ENCODE data around the gene FANCE. TPM values are rescaled to one million over a fixed set of nuclear protein-coding genes. Genes with fewer than 3 reads are reported as not detected.
"Not testable (repeated sequence)": the region's sequence is repeated elsewhere in the genome, so short reads cannot be mapped to it uniquely, and the experiment has no call there.

Gene FANCE
- polyA plus RNA-seq, 4 donors, result 1.6 to 10.3 (median 3.1) TPM

DNA sequence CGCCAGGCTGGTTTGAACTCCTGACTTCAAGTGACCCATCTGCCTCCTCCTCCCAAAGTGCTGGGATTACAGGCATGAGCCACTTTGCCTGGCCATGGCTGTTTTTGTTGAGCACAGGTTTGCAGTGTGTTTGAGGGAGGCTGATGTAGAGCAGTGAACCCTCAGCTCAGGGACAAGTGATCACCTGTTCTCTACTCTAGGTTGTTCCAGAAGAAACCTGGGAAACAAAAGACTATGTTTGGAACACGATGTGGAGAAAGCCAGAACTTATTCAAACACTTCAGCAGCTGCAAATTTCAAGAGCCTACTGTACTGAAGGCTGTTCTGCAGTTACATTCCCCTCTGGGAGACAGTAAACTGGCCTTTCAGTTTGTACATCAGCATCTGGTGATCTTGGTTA lies 55.9 kb downstream of the FANCE start:
- Histone ChIP-seq H3K36me3 (ENCODE audit: control insufficient read depth in 3 of 3, insufficient read depth in 2 of 3, low read depth in 1 of 3, low read length in 3 of 3) (no peaks in the 10 kb centered on the region), H3K27ac (ENCODE audit: low read depth in 1 of 3, low read length in 2 of 3) (no peak overlapping the region), H3K4me3 (ENCODE audit: low read depth in 1 of 3, low read length in 3 of 3) (no peak overlapping the region), H3K4me1 (ENCODE audit: control insufficient read depth in 3 of 3, insufficient read depth in 2 of 3, low read depth in 1 of 3, low read length in 2 of 3) (peaks cover 0 to 11% (median 0%) of the 10 kb centered on the region in 3 donors), H3K27me3 (ENCODE audit: control insufficient read depth in 3 of 3, insufficient read depth in 3 of 3, low read length in 3 of 3) (peaks cover 0 to 45% (median 12%) of the 10 kb centered on the region in 3 donors), H3K9me3 (ENCODE audit: control insufficient read depth in 2 of 2, insufficient read depth in 1 of 2, low read depth in 1 of 2, low read length in 1 of 2) (no peaks in the 10 kb centered on the region)
- DNase-seq, result no peak
- no peak for FAIRE-seq
- 60 to 76% (median 70%) methylated on average over 2 of the region's 2 CpGs for WGBS, 3 donors

DNA sequence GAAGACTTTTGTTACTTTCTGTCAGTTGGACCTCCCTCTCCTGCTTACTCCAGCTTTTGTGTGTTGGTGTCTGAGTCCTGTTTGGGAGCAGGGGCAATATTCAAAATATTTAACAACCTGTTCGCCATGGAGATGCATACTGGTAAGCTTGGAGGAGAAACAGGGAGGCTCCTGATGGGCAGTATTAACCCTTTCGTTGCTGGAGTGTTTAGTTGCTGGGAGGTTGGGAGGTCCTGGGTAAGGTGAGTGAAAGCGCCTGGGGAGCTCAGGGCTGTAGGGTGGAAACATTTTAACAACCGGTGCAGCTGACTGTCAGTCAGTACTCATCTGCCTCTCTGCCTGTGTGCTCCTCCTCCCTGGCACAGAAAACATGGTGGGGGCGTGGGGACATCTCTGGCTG lies 56.4 kb downstream of the FANCE start:
- no peak for FAIRE-seq
- Histone ChIP-seq H3K27ac (ENCODE audit: low read depth in 1 of 3, low read length in 2 of 3) (no peak overlapping the region), H3K36me3 (ENCODE audit: control insufficient read depth in 3 of 3, insufficient read depth in 2 of 3, low read depth in 1 of 3, low read length in 3 of 3) (no peaks in the 10 kb centered on the region), H3K4me3 (ENCODE audit: low read depth in 1 of 3, low read length in 3 of 3) (no peak overlapping the region), H3K9me3 (ENCODE audit: control insufficient read depth in 2 of 2, insufficient read depth in 1 of 2, low read depth in 1 of 2, low read length in 1 of 2) (no peaks in the 10 kb centered on the region), H3K4me1 (ENCODE audit: control insufficient read depth in 3 of 3, insufficient read depth in 2 of 3, low read depth in 1 of 3, low read length in 2 of 3) (peaks cover 0 to 11% (median 0%) of the 10 kb centered on the region in 3 donors), H3K27me3 (ENCODE audit: control insufficient read depth in 3 of 3, insufficient read depth in 3 of 3, low read length in 3 of 3) (peaks cover 0 to 45% (median 9%) of the 10 kb centered on the region in 3 donors)
- WGBS, 3 donors, result 64 to 72% (median 66%) methylated on average over 5 of the region's 5 CpGs
- no peak for DNase-seq

DNA sequence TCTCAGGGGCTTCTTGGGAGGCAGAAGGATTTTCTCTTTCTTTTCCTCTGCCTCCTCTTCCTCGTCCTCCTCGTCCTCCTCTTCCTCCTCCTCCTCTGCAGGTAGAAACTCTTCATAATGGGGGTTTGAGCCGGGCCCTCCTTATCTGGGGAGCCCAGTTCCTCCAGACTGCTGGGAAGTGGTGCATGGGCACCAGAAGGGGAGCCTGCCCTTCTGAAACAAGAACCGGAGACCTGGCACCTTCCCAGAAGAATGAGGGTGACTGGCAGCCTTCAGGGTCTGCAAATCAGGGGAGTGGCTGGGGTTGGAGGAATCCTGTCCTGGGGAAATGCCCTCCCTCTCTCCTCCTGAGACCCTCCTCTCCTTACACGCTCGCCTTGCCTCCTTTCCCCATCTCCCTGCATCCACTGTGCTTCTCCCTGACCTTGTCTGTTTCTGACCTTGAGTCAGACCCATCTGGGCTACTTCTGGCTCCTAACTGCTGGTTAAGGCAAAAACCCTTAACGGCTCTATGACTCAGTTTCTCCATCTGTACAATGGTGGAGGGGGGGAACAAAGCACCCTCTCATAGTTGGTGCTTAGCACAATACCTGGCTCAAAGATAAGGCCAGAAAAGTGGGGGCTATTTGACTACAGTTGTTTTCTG lies 58.9 kb downstream of the FANCE start:
- Histone ChIP-seq H3K4me1 (ENCODE audit: control insufficient read depth in 3 of 3, insufficient read depth in 2 of 3, low read depth in 1 of 3, low read length in 2 of 3) (peaks cover 0 to 8% (median 0%) of the 10 kb centered on the region in 3 donors), H3K27me3 (ENCODE audit: control insufficient read depth in 3 of 3, insufficient read depth in 3 of 3, low read length in 3 of 3) (peaks cover 0 to 36% (median 7%) of the 10 kb centered on the region in 3 donors), H3K27ac (ENCODE audit: low read depth in 1 of 3, low read length in 2 of 3) (no peak overlapping the region), H3K4me3 (ENCODE audit: low read depth in 1 of 3, low read length in 3 of 3) (peak overlapping the region in 1 of 3 donors; percentile 32), H3K9me3 (ENCODE audit: control insufficient read depth in 2 of 2, insufficient read depth in 1 of 2, low read depth in 1 of 2, low read length in 1 of 2) (no peaks in the 10 kb centered on the region), H3K36me3 (ENCODE audit: control insufficient read depth in 3 of 3, insufficient read depth in 2 of 3, low read depth in 1 of 3, low read length in 3 of 3) (no peaks in the 10 kb centered on the region)
- no peak for DNase-seq
- WGBS, 3 donors, result 56 to 74% (median 65%) methylated on average over 7 of the region's 7 CpGs
- FAIRE-seq, result no peak

DNA sequence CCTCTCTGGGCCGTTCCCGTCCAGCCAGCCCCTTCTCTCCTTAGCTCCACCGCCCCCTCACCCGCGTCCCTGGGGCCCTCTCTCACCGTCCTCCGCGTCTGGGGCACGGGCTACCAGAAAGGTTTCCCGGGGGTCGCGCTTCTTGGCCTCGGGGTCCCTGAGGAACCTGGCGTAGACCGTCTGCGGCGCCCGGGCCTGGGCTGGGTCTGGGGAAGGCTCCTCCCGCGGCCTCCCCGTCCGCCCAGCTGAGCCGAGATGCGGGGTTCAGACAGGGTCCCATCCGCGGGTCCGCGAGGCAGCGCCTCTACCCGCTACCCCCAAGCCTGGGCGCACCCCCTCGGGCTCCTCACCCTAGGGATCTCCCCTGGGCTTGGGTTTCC lies 59.4 kb downstream of the FANCE start:
- H3K4me1 ChIP-seq (ENCODE audit: control insufficient read depth in 3 of 3, insufficient read depth in 2 of 3, low read depth in 1 of 3, low read length in 2 of 3), result peaks cover 0 to 4% (median 0%) of the 10 kb centered on the region in 3 donors
- H3K4me3 ChIP-seq (ENCODE audit: low read depth in 1 of 3, low read length in 3 of 3), result peak overlapping the region in 1 of 3 donors; percentile 32
- no peak overlapping the region for H3K27ac ChIP-seq (ENCODE audit: low read depth in 1 of 3, low read length in 2 of 3)
- 17 to 45% (median 40%) methylated on average over 27 to 32 of the region's 32 CpGs for WGBS, 3 donors
- FAIRE-seq (no peak), DNase-seq (no peak)
- peaks cover 0 to 32% (median 7%) of the 10 kb centered on the region in 3 donors for H3K27me3 ChIP-seq (ENCODE audit: control insufficient read depth in 3 of 3, insufficient read depth in 3 of 3, low read length in 3 of 3)
- no peaks in the 10 kb centered on the region for H3K36me3 ChIP-seq (ENCODE audit: control insufficient read depth in 3 of 3, insufficient read depth in 2 of 3, low read depth in 1 of 3, low read length in 3 of 3)
- no peaks in the 10 kb centered on the region for H3K9me3 ChIP-seq (ENCODE audit: control insufficient read depth in 2 of 2, insufficient read depth in 1 of 2, low read depth in 1 of 2, low read length in 1 of 2)

DNA sequence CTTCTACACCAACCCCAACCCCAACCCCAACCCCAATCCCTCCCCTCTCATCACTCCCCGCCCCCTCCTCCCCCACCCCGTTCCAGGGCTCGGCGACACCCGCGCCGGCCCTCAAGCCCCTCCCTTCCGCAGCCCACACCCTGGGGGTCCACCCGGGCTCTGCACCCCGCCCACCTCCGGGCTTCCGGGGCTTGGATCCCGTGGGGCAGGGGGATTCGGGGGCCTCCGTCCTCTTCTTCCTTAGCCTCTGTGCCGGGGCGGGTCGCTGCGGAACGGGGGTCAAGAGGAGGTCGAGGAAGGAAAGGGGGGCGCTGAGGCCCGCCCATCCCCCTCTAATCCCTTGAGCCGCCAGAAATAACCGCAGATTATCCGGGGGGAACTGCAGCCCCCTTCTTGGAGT lies 59.9 kb downstream of the FANCE start:
- no peak for FAIRE-seq
- no peak overlapping the region for H3K27ac ChIP-seq (ENCODE audit: low read depth in 1 of 3, low read length in 2 of 3)

DNA sequence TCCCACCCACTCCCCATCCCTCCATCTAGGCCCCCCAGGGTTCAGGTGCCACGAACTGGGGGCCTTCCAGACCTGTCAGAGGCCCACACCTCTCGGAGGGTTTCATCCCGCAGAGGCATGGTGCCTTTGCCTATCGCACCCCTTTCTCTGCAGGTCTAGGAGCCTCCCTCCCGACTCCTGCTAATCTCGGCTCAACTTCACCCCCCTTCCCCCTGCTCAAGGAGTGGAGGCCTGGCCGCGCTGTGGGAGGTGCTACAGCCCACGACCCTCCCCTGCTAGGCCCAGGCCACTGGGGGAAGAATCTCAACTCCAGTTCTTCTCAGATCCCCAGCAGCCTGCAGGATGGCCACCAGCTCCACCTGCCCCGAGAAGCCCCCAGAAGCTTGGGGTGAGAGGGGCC lies 60.6 kb downstream of the FANCE start, which contains the start of gene TULP1:
TULP1 (minus strand) TSS at position 157 of the 400 bp plus-strand sequence; CDS start at position 119, 38 bp downstream.
- peaks cover 0 to 32% (median 7%) of the 10 kb centered on the region in 3 donors for H3K27me3 ChIP-seq (ENCODE audit: control insufficient read depth in 3 of 3, insufficient read depth in 3 of 3, low read length in 3 of 3)
- H3K4me3 ChIP-seq (ENCODE audit: low read depth in 1 of 3, low read length in 3 of 3), result peak within 1 kb of the TSS in 2 of 3 donors; percentile 2 to 34
- FAIRE-seq (no peak), DNase-seq (no peak)
- H3K27ac ChIP-seq (ENCODE audit: low read depth in 1 of 3, low read length in 2 of 3), result no peak within 1 kb of the TSS
- no peaks in the 10 kb centered on the region for H3K9me3 ChIP-seq (ENCODE audit: control insufficient read depth in 2 of 2, insufficient read depth in 1 of 2, low read depth in 1 of 2, low read length in 1 of 2)
- no peaks in the 10 kb centered on the region for H3K36me3 ChIP-seq (ENCODE audit: control insufficient read depth in 3 of 3, insufficient read depth in 2 of 3, low read depth in 1 of 3, low read length in 3 of 3)
- WGBS, 3 donors, result 82 to 85% (median 84%) methylated on average over 10 of the region's 10 CpGs
- H3K4me1 ChIP-seq (ENCODE audit: control insufficient read depth in 3 of 3, insufficient read depth in 2 of 3, low read depth in 1 of 3, low read length in 2 of 3), result peaks cover 0 to 4% (median 0%) of the 10 kb centered on the region in 3 donors

More for the DNA sequence above, 59.9 kb downstream of the FANCE start:
- WGBS, 3 donors, result 10 to 19% (median 16%) methylated on average over 8 to 26 of the region's 26 CpGs
- Histone ChIP-seq H3K9me3 (ENCODE audit: control insufficient read depth in 2 of 2, insufficient read depth in 1 of 2, low read depth in 1 of 2, low read length in 1 of 2) (no peaks in the 10 kb centered on the region), H3K27me3 (ENCODE audit: control insufficient read depth in 3 of 3, insufficient read depth in 3 of 3, low read length in 3 of 3) (peaks cover 0 to 32% (median 7%) of the 10 kb centered on the region in 3 donors), H3K4me1 (ENCODE audit: control insufficient read depth in 3 of 3, insufficient read depth in 2 of 3, low read depth in 1 of 3, low read length in 2 of 3) (peaks cover 0 to 4% (median 0%) of the 10 kb centered on the region in 3 donors), H3K36me3 (ENCODE audit: control insufficient read depth in 3 of 3, insufficient read depth in 2 of 3, low read depth in 1 of 3, low read length in 3 of 3) (no peaks in the 10 kb centered on the region), H3K4me3 (ENCODE audit: low read depth in 1 of 3, low read length in 3 of 3) (peak overlapping the region in 2 of 3 donors; percentile 2 to 34)
- DNase-seq, result no peak

DNA sequence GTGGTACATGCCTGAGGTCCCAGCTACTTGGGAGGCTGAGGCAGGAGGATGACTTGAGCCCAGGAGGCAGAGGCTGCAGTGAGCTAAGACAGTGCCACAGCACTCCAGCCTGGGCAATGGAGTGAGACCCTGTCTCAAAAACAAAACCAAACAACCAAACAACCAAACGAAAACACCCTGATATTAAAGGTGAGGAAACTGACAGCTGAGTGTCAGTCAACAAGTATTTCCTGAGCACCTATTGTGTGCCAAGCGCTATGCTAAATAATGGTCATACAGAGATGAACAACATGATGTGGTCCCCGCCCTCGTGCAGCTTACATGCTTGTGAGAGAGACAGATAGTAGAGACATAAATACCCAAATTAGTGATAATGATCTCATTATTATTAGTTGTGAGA lies 62.4 kb downstream of the FANCE start:
- DNase-seq (no peak), FAIRE-seq (no peak)
- peaks cover 0 to 26% (median 7%) of the 10 kb centered on the region in 3 donors for H3K27me3 ChIP-seq (ENCODE audit: control insufficient read depth in 3 of 3, insufficient read depth in 3 of 3, low read length in 3 of 3)
- 77 to 78% (median 78%) methylated on average over 4 of the region's 4 CpGs for WGBS, 3 donors
- peaks cover 0 to 4% (median 0%) of the 10 kb centered on the region in 3 donors for H3K4me1 ChIP-seq (ENCODE audit: control insufficient read depth in 3 of 3, insufficient read depth in 2 of 3, low read depth in 1 of 3, low read length in 2 of 3)
- no peak overlapping the region for H3K27ac ChIP-seq (ENCODE audit: low read depth in 1 of 3, low read length in 2 of 3)
- H3K4me3 ChIP-seq (ENCODE audit: low read depth in 1 of 3, low read length in 3 of 3), result no peak overlapping the region
- H3K9me3 ChIP-seq (ENCODE audit: control insufficient read depth in 2 of 2, insufficient read depth in 1 of 2, low read depth in 1 of 2, low read length in 1 of 2), result no peaks in the 10 kb centered on the region
- no peaks in the 10 kb centered on the region for H3K36me3 ChIP-seq (ENCODE audit: control insufficient read depth in 3 of 3, insufficient read depth in 2 of 3, low read depth in 1 of 3, low read length in 3 of 3)

DNA sequence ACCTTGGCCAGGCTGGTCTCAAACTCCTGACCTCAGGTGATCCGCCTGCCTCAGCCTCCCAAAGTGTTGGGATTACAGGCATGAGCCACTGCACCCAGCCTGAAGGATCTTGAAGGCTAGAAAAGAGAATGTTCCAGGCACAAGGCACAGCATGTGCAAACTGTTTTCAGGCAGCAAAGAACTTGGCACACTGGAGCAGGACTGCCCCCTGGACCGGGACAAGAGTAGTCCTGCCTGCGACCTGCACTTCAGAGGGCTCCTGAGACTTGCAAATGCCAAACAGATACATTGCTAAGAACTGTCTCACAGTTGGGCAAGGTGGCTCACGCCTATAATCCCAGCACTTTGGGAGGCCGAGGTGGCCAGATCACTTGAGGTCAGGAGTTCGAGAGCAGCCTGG lies 63.8 kb downstream of the FANCE start:
- H3K4me1 ChIP-seq (ENCODE audit: control insufficient read depth in 3 of 3, insufficient read depth in 2 of 3, low read depth in 1 of 3, low read length in 2 of 3); H3K36me3 ChIP-seq (ENCODE audit: control insufficient read depth in 3 of 3, insufficient read depth in 2 of 3, low read depth in 1 of 3, low read length in 3 of 3); H3K4me3 ChIP-seq (ENCODE audit: low read depth in 1 of 3, low read length in 3 of 3); DNase-seq; H3K9me3 ChIP-seq (ENCODE audit: control insufficient read depth in 2 of 2, insufficient read depth in 1 of 2, low read depth in 1 of 2, low read length in 1 of 2); H3K27ac ChIP-seq (ENCODE audit: low read depth in 1 of 3, low read length in 2 of 3); FAIRE-seq: not testable (repeated sequence)
- WGBS, 3 donors, result 76 to 85% (median 77%) methylated on average over 6 of the region's 6 CpGs
- H3K27me3 ChIP-seq (ENCODE audit: control insufficient read depth in 3 of 3, insufficient read depth in 3 of 3, low read length in 3 of 3), result peaks cover 0 to 15% (median 6%) of the 10 kb centered on the region in 3 donors
